ENCODE data around the gene LRRC8A.

LRRC8A gene

DNA sequence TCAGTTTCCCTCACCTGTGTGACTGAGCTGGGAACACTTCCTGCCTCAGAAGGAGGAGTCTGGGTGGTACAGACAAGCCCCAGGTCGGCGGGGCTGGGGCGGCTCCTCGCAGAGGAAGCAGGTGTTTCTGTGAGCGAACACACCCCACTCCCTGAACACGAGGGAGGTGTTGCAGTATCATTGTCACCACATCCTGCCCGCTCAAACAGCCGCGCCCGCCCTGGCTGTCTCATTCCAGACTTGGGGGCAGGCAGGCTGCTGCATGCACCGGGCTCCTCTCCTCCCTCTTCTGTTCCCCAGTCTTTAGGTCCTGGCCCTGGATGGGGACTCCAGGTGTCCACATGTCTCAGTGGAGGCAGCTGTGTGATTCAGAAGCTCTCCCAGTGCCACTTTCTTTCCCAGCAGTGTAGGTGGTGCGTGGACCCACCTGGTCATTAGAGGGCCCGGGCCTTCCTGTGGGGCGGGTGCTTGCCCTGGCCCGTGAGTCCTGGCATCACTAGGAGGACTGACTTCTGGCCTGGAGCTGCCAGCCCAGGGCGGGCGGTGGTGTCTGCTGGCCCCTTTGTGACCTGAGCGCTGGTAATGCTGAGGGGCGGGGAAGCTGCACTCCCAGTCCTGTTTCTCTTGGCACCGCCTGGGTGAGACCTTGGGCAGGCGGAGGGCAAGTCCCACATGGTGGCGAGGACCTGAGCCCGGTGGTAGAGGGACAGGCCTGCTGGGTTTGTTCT is 20.6 kb downstream of the LRRC8A start:
- DNase-seq = peak; percentile 64

DNA sequence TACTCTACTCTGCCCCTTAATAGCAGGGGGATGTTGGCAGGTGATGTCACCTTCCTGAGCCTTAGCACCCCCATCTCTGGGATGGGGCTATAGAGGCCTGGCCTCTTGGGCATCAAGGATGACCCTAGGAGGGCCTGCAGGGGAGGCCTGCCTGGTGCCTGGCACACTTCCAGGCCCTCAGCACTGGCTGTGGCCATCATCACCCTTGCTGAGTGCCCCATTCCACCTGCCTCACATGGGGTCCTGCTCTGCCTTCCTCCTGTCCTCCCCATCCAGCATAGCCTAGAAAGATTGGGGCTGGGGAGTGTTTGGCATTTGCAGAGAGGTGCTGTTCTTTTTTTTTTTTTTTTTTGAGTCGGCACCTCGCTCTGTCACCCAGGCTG is 21.1 kb downstream of the LRRC8A start:
- DNase-seq = no peak

DNA sequence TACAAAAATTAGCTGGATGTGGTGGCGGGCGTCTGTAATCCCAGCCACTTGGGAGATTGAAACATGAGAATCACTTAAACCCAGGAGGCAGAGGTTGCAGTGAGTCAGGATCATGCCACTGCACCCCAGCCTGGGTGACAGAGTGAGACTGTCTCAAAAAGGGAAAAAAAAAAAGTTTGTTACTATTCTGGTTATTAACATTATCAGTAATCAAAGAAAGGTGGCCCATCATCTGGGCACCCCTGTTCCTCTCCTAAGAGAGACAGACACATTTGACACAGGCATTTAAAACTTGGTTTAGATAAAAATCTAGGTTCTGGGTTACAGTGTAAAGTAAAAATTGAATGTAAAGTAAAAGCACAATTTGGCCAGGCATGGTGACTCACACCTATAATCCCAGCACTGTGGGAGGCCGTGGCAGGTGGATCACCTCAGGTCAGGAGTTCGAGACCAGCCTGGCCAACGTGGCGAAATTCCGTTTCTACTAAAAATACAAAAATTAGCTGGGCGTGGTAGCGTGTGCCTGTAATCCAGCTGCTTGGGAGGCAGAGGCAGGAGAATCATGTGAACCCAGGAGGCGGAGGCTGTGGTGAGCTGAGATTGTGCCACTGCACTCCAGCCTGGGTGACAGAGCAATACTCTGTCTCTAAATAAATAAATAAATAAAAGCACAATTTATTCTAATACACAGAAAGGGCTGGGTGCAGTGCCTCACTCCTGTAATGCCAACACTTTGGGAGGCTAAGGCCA is 22.1 kb downstream of the LRRC8A start:
- no peak for DNase-seq

DNA sequence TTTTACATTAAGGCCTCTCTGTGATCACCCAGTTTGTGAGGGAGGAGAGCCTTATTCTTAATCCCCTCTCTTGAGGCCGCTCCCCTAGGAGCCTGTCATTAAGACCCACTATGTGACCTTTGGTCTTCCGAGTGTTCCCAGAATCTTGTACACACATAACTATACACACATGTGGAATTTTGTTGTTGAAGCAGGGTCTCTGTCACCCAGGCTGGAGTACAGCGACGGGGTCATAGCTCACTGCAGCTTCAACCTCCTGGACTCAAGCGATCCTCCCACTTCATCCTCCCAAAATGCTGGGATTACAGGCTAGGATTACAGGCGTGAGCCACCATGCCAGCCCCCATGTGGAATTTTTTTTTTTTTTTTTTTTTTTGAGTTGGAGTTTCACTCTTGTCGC is 24.0 kb downstream of the LRRC8A start:
- no peak for DNase-seq

DNA sequence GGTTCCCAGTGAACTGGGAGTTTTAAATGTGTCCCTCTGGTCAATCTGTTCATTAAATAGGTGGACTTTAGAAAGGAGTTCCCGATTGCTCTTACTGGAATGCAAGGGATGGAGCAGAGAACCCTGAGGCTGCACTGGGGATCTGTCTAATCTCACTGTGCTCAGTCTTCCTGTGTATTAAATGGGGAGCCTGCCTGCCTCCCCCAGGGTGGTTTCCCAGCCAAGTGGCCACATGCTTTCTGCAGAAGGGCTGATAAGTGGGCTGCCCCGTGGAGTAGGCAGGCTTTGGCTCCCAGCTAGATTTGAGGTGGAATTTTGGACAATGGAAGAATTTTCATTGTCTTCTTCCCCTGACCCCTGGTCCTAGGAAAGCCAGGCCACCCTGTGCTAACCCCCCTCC is 24.8 kb downstream of the LRRC8A start:
- DNase-seq = no peak

DNA sequence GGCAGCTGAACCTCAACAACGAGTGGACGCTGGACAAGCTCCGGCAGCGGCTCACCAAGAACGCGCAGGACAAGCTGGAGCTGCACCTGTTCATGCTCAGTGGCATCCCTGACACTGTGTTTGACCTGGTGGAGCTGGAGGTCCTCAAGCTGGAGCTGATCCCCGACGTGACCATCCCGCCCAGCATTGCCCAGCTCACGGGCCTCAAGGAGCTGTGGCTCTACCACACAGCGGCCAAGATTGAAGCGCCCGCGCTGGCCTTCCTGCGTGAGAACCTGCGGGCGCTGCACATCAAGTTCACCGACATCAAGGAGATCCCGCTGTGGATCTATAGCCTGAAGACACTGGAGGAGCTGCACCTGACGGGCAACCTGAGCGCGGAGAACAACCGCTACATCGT is 26.4 kb downstream of the LRRC8A start:
- DNase-seq = no peak

DNA sequence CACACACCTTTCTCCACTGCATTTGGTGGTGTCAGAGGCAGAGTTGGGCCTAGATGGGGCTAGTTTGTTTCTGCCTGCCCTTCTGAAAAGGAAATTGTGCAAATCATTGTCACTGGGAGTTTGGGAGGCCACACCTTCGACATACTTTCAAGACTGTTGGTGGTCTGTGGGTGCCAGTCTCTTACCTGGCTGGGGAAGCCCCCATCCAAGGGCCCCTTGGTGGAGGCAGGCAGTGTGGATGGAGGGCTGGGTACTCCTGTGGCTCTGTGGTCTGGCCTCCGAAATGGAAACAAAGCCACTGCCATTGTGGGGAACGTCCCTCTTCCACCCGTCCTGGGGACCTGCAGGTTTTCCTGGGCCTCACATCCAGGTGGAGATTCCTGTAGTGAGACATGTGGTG is 27.9 kb downstream of the LRRC8A start:
- DNase-seq = no peak

DNA sequence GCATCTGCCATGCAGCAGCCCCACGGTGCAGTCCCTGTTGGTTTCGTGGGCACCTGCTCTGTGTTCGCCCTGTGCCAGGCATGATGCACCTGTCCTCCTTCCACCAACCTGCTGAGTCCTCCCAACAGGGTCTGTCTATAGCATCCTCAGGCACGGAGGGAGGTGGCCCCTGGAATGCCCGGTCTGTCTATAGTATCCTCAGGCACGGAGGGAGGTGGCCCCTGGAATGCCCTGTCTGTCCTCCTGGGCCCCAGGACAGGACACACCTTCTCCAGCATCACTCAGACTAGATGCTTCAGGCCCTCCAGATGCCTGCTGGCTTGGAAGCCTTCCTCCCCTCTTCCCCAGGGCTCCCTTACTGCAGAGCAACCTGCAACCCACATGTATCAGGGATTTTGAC is 29.0 kb downstream of the LRRC8A start:
- DNase-seq = no peak

DNA sequence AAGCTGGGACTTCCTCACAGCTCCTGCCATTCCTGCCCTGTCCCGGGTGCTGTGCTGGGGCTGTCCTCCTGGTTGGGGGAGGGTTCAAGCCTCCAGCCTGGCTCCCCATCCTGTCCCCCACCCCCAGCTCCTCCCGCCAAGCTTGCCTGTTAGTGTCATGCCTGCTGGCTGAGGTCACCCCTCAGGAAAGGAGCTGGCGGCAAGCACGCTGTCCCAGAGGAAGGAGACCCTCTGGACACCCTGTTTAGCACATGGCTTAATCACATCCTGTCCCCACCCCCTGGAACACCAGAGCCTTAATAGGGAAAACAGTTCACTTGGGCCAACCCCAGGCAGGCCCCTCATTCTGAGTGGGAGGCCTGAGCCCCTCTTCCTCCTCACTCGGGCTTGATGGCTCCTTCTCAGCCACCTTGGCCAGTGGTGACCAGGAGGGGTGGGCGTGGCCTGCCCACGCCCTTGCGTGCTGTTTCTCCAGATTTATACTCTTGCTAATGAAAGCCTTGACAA is 29.6 kb downstream of the LRRC8A start:
- DNase-seq = no peak

DNA sequence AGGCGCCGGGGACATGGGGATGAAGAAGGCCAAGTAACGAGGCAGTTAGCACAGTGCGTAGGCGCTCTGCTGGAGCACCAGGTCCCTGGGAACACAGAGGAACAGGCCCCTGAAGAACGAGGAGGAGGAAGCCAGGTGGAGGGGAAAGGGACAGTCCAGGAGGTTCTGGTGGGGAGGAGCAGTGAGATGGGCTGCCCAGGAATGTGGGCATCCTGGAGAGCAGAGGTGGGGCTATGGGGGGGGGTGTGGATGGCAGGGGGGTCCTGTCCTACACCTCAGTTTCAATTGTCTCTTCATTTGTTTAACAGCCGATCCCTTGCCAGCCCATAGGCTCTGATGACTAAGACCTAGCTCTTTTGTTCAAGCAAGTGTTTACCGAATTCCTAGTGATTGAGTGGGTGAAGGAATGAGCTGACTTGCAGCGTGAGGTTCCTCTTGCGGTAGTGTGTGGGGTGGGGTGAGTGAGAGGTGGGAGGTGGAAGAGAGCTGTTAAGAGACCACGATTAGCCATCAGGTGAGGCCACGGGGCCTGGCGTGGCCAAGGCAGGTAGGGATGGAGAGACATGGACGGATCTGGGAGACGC is 30.4 kb downstream of the LRRC8A start:
- DNase-seq = no peak

DNA sequence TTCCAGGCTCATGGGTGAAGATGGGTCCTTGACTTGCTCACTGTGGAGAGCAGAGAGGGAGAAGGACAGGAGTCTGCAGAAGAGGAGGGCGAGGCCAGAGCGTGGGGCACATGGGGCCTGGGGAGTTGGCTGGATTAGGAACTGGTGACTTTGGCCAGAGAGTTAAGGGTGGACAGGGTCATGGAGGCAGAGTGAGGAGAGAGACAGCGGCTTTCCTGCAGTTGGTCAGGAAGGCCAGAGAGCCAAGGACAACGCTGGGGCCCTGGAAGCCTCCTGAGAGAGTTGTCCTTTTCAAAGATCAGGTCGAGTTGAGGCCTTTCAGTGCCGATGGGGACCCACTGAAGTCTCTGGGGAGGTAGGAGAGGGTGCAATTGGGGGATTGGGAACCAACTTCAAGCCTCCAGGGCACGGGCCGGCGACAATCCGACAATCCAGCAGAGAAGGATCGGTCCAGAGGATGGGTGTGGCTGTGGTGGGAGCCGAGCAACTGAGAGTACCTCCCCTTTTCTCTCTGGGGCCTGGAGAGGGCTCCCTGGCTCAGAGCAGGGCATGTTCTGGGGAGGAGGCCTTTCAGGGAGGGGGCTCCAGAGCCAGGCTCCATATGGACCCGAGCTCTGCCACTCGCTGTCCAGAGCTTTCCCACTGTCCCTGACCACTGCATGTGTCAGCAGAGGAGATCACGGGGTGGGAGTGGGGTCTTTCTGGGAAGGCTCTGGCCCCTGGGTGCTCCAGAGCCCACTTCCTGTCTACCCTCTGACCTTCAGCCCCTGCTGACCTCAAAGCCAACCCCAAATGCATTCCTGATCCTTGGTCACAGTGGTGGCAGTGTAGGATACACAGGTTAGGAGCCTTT is 31.3 kb downstream of the LRRC8A start:
- no peak for DNase-seq

DNA sequence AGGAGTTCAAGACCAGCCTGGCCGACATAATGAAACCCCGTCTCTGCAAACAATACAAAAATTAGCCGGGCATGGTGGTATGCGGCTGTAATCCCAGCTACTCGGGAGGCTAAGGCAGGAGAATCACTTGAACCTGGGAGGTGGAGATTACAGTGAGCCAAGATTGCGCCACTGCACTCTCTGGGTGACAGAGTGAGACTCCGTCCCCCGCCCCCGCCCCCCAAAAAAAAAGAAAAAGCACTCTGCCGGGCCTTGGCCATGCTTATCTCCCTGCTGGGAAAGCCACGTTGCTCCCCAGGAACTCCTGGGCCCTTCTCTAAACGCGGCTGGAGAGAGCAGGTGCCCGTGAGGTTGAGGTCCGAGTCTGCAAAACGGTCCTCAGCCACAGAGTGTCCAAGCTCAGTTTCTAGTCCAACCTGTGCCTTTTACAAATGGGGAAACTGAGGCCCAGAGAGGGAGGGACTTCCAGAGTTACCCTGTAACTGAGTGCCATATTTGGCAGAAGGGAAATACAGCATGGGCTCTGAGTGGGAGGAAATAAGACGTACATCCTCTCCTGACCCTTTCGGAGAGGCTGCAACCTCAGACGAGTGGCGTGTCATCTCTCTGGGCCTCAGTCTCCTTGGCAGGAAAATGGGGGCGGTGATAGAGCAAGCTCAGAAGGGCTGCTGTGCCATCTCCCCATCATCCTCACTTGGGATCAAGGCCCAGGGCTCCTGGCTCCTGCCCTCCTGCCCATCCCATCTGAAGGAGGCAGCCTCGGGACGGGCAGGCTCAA is 32.3 kb downstream of the LRRC8A start:
- no peak for DNase-seq

DNA sequence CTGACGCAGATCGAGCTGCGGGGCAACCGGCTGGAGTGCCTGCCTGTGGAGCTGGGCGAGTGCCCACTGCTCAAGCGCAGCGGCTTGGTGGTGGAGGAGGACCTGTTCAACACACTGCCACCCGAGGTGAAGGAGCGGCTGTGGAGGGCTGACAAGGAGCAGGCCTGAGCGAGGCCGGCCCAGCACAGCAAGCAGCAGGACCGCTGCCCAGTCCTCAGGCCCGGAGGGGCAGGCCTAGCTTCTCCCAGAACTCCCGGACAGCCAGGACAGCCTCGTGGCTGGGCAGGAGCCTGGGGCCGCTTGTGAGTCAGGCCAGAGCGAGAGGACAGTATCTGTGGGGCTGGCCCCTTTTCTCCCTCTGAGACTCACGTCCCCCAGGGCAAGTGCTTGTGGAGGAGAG is 34.3 kb downstream of the LRRC8A start:
- DNase-seq = no peak

DNA sequence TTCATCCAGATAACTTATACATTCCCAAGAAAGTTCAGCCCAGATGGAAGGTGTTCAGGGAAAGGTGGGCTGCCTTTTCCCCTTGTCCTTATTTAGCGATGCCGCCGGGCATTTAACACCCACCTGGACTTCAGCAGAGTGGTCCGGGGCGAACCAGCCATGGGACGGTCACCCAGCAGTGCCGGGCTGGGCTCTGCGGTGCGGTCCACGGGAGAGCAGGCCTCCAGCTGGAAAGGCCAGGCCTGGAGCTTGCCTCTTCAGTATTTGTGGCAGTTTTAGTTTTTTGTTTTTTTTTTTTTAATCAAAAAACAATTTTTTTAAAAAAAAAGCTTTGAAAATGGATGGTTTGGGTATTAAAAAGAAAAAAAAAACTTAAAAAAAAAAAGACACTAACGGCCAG is 34.8 kb downstream of the LRRC8A start:
- DNase-seq = no peak

DNA sequence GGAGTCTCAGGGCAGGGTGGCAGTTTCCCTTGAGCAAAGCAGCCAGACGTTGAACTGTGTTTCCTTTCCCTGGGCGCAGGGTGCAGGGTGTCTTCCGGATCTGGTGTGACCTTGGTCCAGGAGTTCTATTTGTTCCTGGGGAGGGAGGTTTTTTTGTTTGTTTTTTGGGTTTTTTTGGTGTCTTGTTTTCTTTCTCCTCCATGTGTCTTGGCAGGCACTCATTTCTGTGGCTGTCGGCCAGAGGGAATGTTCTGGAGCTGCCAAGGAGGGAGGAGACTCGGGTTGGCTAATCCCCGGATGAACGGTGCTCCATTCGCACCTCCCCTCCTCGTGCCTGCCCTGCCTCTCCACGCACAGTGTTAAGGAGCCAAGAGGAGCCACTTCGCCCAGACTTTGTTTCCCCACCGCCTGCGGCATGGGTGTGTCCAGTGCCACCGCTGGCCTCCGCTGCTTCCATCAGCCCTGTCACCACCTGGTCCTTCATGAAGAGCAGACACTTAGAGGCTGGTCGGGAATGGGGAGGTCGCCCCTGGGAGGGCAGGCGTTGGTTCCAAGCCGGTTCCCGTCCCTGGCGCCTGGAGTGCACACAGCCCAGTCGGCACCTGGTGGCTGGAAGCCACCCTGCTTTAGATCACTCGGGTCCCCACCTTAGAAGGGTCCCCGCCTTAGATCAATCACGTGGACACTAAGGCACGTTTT is 35.4 kb downstream of the LRRC8A start:
- DNase-seq = no peak

DNA sequence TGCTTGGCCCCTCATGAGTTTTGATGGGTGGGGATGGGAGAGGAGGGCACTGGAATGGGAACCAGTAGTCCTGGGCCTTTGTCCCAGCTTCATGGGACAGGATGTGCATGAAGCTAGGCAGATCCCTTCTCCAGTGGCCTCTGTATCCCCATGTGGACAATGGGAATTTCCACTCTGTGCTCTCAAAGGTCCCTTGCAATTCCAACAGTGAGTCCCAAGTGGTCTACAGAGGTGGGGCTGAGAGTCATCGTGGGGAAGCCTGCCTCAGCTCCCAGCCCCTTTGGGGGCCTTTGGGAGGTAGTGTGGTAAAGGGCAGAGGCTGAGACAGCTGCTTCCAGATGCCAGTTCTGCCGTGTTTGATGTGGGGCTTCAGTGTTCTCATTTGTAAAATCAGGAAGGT is 37.0 kb downstream of the LRRC8A start:
- DNase-seq = no peak

DNA sequence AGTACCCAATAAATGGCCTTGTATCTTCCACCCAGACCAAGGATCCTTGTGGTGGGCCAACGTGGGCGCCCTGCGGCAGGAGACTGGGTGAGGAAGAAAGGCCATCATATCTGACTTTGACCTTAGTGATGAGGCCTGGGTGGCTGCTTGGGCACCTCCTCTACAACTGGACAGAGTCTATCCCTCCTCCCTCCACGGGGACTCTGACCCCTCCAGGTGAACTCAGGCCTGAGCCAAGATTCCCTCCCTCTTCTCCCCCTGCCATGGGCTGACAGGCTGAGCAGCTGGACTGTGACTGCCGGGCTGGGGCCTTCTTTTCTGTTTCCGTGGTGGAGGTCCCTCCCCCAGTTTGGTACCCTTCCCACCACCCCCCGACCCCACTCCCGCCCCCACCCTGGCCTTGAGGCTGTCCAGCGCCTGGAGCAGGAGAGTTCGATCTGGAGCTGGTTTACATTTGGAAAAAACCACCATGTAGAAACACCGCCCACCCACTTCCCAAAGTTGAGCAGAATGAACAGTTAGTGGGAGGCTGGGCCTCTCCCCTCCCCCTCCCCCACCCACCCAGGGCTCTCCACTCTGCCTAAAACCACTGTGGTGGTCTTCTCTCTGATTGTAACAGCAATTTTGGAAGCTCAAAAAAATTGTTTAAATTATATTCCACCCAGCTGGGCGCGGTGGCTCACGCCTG is 37.6 kb downstream of the LRRC8A start:
- DNase-seq = no peak

DNA sequence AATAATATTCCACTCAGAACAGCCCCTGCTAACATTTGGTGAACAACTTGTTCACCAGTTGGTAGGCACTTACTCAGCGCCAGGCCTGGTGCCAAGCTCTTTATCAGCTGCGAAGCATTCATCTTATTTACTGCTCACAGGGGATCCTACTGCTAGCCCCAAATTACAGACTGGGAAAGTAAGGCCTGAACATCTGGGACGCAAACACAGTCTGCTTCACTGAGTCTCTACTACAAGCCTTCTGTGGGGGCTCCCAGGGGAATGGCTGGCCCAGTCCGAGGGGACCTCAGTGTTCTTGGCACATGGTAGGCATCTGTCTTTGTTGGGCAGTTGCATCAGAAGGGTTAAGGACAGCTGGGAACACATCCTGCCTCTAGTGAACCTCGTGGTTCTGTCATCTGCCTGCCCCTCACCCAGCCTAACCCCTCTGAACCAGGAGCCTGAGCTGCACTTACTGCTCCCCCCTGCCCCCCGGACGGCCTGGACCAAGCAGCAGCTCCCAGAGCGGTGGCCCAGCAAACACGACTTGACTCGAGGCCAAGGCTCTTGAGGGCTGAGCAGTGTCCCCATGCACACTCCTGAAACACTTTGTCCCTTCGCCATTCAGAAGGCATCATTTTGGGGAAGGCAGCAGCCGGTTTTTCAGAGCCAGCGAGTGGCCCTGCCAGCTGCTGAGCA is 38.6 kb downstream of the LRRC8A start, which contains the start of gene PHYHD1:
TSS of gene PHYHD1 (plus strand) at position 602 of the 678 bp plus-strand sequence. CDS start 1,342 bp downstream, outside the sequence.
- DNase-seq = no peak

DNA sequence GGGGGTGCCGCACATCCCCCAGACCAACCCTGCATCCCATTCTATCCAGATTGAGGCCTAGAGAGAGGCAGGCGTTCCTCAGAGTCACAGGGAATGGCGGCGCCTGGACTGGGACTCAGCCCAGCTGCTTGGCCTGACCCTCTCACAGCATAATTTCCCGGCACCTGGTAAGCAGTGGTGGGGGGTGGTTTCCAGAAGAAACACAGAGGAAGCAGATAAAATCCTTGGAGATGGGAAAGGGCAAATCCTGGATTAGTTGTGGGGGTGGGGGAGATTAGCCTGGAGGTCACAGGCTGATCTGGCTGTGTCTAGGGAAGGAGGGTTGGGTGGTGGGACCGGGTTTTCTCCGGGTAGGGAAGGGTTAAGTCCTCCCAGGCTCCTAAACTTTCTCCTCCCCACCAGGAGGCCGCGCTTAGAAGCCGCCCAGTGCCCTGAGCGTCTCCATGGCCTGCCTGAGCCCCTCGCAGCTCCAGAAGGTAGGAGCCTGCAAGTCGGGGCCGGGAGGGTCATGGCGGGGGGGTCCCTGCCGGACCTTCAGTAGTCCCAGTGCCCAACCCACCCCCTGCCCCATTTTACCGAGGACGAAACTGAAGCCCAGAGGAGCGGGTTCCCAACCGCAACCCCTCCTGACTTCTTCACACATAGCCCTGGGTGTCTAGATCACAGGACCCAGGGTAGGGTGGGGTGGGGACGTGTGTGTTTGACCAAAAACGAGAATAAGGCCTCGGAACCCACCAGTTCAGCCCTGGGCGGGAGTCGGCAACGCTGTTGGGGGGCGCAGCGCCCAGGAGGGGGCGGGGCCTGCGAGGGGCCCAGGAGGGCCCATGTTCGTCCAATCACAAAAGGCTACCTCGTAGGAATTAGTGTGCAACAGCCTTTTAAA is 40.2 kb downstream of the LRRC8A start:
- peak; percentile 24 for DNase-seq

All from effector CD8-positive, alpha-beta T cell (primary cell).